Fibroblast of upper back skin (primary cell): ENCODE data around the gene SLC2A1.
"Not testable (repeated sequence)": the region's sequence is repeated elsewhere in the genome, so short reads cannot be mapped to it uniquely, and the experiment has no call there.

Experiments used
- DNase-seq: peaks from one replicate; pipeline ENCODE4 v3.0.0-alpha.2; 2013

The SLC2A1 gene

DNA sequence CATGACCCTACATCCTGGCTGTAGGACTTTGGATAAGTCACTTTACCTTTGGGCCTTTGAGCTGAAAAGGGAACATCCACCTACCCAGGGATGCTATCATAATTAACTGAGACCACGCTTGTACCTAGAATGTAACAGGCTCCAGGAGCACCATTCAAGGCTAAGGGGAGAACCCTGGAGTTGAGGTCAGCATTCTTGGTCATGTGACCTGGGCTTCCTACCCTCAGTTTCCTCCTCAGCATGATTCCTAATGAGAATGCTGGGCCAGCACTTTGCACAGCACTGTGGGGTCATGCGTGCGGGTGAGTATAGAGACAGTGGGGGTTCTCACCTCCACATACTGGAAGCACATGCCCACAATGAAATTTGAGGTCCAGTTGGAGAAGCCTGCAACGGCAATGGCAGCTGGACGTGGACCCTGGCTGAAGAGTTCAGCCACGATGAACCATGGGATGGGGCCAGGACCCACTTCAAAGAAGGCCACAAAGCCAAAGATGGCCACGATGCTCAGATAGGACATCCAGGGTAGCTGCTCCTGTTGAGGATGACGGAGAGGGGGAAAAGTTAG is 31.3 kb downstream of the SLC2A1 start:
- DNase-seq: no peak

DNA sequence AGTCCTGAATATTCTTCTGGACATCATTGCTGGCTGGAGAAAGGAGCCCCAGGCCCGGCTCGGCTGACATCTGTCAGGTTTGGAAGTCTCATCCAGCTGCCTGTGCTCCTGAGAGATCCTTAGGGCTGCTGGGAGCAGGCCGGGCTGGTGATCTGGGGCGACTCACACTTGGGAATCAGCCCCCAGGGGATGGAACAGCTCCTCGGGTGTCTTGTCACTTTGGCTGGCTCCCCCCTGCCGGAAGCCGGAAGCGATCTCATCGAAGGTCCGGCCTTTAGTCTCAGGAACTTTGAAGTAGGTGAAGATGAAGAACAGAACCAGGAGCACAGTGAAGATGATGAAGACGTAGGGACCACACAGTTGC is 31.8 kb downstream of the SLC2A1 start:
- no peak for DNase-seq

DNA sequence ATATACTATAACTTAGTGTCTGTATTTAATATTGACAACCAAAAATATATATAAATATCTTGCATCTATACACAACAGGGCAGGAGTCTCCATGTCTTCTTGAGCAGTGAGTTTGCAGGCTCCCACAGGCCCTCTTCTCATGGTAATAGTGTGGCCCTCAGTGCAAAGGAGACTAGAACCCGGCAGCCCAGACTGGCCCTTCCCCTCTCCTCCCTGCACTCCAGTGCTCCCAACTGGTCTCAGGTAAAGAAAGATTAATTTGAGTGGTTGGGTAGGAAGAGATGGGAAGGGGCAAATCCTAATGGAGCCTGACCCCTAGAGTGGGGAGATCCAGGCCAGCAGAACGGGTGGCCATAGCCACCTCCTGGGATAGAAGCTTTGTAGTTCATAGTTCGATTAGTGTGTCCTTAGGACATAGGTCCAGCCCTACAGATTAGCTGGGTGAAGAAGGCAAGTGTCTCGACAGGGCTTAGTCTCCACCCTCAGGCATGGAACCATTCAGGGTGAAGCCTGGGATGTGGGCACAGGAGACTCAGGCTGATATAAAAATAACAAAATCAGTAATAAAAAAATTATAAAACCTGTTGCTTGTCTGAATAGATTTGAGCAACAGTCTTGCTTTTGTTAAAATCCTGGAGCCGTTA is 32.3 kb downstream of the SLC2A1 start:
- DNase-seq: no peak

DNA sequence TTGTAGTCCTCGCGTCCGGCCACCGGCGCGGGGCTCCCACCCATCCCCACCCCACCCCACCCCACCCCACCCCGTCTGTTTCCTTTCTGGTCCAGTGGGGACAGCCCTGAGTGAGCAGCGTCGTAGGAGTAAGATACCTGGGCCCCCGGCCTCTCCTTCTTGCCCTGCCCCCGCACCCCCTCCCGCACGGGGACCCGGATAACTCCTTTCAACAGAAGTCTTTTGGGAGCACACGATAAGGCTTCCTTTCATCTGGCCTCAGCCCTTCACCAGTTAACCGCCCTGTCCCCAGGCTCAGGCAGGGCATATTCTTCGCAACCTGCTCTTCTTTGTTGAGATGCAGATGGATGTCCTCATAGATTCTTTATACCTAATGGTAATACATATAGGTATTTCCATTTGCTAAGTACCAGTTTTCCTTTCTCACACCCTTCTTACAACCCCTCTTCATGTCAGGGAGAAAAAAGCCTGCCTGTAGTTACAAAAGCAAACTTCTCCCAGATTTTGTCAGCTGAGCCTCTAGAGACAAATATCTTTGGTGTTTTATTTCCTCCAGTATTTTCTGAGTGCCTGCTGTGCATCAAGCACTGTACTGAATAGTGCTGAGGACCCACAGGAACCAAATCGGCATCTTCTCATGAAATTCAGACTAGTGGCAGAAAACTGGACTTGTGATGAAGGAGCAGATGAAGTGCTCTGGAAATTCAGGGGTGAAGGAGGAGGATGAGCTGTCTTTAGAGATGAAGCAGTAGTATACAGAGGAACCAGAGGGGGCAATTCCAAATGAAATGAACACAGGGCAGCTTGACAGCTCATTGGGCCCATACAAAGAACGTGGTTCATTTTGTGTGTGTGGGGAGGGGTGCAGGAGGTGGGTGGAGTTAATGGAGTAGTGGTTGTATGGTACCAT is 33.6 kb downstream of the SLC2A1 start:
- DNase-seq: no peak

GRCh38 chr1:42924082-42924850 is 34.4 kb downstream of the SLC2A1 start:
- peak; percentile 88 for DNase-seq

DNA sequence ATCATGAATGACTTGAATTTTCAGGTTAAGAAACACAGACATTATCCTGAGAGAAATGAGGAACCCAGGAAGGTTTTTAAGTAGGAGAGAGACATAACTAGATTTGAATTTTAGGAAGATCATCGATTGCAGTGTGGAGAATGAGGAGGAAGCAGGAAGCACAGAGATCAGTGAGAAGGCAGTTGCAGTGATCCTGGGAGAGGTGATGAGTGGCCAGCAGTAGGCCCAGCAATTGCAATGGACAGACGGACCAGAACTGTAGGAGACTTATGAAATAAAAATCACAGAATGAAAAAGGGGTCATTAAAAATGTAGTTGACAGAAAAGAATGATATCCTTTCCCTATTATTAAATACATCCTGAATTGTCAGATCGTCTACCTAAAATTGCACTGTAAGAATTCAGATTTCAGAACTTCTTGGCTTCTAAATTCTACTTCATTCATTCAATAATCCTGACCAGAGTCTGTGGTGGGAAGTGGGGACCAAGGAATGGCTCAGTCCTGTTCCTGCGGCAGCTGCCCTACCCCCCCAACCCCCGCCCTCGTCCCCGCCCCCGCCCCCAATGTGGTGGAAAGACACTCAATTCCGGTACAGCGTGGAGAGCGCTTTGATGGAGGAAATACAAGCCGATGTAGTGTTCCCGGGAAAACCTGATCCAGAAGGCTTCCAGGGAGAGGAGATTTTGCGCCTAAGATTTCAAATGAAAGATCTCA is 35.1 kb downstream of the SLC2A1 start:
- no peak for DNase-seq

- DNase-seq: peak; percentile 85
Measured at GRCh38 chr1:42922687-42923366, 35.8 kb downstream of the SLC2A1 start.

DNA sequence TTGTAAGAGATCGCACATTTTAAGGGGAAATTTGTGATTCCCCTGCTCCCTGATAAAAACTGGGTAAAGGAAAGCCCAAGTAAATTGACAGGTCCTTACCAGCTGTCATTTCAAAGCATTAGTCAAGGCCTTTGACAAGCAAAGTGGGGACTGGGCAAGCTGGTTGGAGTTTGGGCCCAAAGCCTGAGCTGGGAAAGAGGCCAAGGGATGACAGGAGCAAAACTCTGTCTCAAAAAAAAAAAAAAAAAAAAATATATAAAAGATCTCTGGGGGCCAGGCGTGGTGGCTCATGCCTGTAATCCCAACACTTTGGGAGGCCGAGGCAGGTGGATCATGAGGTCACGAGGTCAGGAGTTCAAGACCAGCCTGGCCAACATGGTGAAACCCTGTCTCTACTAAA is 36.9 kb downstream of the SLC2A1 start:
- no peak for DNase-seq

DNA sequence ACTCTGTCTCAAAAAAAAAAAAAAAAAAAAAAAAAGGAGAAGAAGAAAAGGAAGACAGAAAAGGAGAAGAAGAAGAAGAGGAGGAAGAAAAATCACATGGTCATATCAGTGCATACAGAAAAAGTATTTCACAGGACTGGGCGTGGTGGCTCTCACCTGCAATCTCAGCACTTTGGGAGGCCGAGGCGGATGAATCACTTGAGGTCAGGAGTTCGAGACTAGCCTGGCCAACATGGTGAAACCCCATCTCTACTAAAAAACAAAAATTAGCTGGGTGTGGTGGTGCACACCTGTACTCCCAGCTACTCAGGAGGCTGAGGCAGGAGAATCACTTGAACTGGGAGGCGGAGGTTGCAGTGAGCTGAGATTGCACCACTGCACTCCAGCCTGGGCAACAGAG is 39.0 kb downstream of the SLC2A1 start:
- not testable (repeated sequence) for DNase-seq

DNA sequence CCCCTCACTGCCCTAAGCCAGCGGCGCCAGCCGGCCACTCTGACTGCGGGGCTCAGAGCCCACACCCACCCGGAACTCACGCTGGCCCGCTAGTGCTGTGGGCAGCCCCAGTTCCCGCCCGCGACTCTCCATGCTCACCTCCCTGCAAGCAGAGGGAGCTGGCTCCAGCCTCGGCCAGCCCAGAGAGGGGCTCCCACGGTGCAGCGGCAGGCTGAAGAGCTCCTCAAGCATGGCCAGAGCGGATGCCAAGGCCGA is 41.5 kb downstream of the SLC2A1 start:
- DNase-seq: no peak

DNA sequence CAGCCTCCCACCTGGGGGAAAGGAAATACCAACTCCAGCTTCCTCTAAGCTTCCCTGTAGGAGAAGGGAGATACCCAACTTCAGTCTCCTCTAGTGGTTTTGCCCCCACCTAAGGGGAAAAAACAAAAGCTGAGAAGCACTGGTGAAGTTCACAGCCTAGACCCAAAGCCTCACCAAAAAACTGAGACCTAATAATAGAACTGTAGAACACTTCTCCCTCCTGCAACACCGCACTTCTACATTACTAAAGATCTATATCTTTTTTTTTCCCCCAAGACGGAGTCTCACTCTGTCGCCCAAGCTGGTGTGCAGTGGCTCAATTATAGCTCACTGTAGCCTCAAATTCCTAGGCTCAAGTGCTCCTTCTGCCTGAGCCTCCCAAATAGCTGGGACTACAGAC is 43.2 kb downstream of the SLC2A1 start:
- no peak for DNase-seq

GRCh38 chr1:42914092-42914627 is 44.5 kb downstream of the SLC2A1 start:
- no peak for DNase-seq

DNA sequence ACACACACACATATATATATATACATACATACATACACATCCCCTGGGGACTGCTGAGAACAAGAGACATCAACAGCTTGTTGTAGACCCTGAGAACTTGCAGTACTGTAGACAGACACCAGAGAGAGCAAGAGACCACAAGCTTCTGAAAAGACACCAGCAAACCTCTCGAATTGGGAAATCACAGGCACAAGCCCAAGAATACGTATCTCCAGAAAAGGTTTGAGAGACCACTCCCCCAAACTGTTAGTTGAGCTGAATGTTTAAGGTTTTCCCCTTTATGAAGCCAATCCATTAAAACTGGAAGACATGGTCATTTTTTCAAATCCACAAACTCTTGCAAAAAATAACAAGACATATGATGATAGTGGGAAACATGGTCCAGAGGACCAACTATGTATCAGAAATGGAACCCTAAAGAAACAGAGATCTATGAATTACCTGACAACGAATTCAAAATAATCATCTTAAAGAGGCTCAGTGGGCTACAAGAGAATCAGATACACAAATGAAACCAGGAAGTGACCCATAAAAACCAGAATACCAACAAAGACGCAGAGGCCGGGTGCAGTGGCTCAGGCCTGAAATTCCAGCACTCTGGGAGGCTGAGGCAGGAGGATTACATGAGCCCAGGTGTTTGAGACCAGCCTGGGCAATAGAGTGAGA is 45.1 kb downstream of the SLC2A1 start:
- DNase-seq: peak; percentile 81

DNA sequence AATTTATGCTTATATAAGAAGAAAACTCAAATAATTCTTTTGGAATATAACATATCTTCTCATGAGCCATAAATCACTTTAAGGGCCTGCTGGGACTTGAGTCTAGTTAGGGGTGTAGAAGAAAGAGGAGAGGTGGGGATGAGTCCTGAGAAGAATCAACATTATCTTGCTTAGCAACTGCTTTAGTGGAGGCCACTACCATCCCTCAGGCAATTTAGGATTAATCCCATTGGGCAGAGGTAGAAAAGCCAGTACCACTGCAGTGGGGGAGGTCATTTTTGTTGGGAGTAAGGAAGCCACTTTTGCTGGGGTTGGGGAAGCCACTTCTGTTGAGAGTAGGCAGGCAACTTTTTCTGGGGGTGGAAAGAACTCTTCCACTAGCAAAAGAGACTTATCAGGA is 47.7 kb downstream of the SLC2A1 start:
- no peak for DNase-seq

- DNase-seq: no peak
Measured at GRCh38 chr1:42908046-42908445, 50.6 kb downstream of the SLC2A1 start.

- DNase-seq: no peak
Measured at GRCh38 chr1:42904434-42904833, 54.2 kb downstream of the SLC2A1 start.

- not testable (repeated sequence) for DNase-seq
Measured at GRCh38 chr1:42899960-42900359, 58.7 kb downstream of the SLC2A1 start.

DNA sequence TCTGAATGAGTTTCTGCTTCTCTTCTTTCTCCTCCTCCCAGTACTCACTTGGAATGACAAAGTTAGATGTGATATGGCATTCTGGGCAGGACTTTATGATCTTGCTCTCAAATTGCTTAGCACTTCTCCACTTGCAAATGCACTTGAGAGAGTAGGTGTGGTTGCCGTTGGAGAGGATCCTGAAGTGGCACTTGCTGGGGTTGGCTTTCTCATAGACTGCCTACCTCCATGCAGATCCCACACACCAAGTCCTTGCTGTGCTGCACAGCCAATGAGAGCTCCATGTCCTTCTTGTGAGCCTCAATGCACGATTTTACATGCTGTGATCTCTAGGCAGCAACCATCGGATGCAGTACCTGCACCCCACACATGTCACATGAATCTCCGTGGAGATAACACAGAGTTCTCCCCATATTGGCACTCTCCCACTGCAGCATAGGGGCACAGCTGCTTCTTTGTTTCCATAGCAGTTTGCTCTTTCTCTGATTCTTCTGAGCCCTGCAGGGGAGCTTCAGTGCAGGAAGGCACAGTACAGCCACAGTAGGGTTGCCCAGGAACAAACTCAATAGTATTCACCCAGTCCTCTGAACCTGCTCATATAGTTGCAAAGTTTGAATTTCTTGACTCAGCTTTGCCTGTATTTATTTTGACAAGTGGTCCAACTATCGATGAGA is 67.1 kb downstream of the SLC2A1 start:
- no peak for DNase-seq

DNA sequence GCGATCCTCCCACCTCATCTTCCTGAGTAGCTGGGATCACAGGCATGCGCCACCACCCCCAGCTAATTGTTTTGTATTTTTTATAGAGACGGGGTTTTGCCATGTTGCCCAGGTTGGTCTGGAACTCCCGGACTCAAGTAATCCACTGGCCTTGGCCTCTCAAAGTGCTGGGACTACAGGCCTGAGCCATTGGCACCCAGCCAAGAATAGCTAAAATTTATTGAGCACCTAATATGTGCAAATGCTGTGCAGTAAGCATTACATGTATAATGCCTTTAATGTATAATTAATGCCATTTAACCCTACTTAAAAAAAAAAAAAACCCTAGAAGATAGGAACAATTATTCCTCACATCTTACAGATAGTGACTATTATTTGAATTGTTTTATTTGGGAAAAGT is 69.4 kb downstream of the SLC2A1 start:
- DNase-seq: no peak

DNA sequence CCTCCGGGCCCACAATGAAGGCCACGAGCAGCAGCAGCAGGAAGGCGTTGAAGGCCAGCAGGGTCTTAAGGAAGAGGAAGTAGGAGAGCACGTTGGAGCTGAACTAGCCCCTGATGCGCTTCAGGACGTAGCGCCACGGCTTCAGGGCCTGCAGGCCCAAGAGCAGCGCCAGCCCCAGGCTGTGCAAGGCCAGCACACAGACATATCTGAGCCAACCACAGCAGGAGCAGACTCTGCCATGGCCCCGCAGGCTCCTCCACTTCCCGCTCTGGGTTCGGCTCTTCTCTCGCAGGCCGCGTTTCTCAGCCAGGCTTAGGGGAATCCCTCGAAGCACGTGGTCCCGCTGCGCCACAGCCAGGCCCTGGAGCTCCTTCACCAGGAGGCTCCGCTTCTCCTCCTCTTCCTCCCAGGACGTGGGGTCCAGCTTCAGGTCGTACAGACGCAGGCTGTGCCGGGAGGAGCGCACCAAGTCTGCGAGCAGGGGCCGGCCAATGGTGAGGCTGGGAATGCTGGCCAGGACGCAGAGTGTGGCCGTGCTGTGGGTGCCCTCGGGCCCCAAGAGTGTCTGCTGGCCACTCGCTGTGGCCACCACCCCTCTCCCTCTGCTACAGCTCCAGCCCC is 70.5 kb downstream of the SLC2A1 start:
- no peak for DNase-seq
